WTC11 (cell line): ENCODE measurements around the gene HOXA1. TPM values are rescaled to one million over a fixed set of nuclear protein-coding genes. Genes with fewer than 3 reads are reported as not detected.

Experiments
- ATAC-seq: fragments of 200-7000 bp; cut with Tn5 transposase; 2 replicates; pipeline ENCODE4 v1.10.0; 2021; ENCODE audit warnings: mild to moderate bottlenecking, moderate library complexity
- CTCF ChIA-PET: fragments of 300-600 bp; sonication (Branson Sonifier 250); formaldehyde crosslinking; loops from one replicate; lab custom pipeline; 2021; ENCODE audit warnings: antibody characterized with exemption; lab: Charles Lee
- POLR2A ChIA-PET: fragments of 350-600 bp; sonication (Branson Sonifier 250); formaldehyde crosslinking; loops from one replicate; lab custom pipeline; 2021; ENCODE audit warnings: antibody characterized with exemption; lab: Charles Lee
- DNase-seq: peaks from one replicate; pipeline ENCODE4 v3.0.0; 2021; ENCODE audit warnings: low spot score
- H3K27ac Mint-ChIP-seq: 2 replicates; pipeline ENCODE4 v1.8.0; 2021; ENCODE audit warnings: mixed read lengths
- H3K27me3 Mint-ChIP-seq: 2 replicates; pipeline ENCODE4 v1.8.0; 2021; ENCODE audit warnings: low read depth, mild to moderate bottlenecking, moderate library complexity, mixed read lengths
- H3K36me3 Mint-ChIP-seq: 2 replicates; pipeline ENCODE4 v1.8.0; 2021; ENCODE audit warnings: mixed read lengths
- H3K4me1 Mint-ChIP-seq: 2 replicates; pipeline ENCODE4 v1.8.0; 2022; ENCODE audit warnings: mixed read lengths
- H3K4me3 Mint-ChIP-seq: 2 replicates; pipeline ENCODE4 v1.8.0; 2021; ENCODE audit warnings: mild to moderate bottlenecking, moderate library complexity, mixed read lengths
- H3K9me3 Mint-ChIP-seq: 2 replicates; pipeline ENCODE4 v1.8.0; 2021; ENCODE audit warnings: mixed read lengths
- CREM ChIP-seq: sonication (generic); formaldehyde crosslinking; IDR thresholded peaks from 2 replicates; pipeline ENCODE4 v1.8.1; 2022; ENCODE audit warnings: mild to moderate bottlenecking, missing genetic modification reagents, moderate library complexity
- ETV6 ChIP-seq: sonication (generic); formaldehyde crosslinking; IDR thresholded peaks from 2 replicates; pipeline ENCODE4 v1.8.1; 2022; ENCODE audit warnings: mild to moderate bottlenecking, missing genetic modification reagents
- FOXP1 ChIP-seq: sonication (generic); formaldehyde crosslinking; IDR thresholded peaks from 2 replicates; pipeline ENCODE4 v1.8.0; 2022; ENCODE audit warnings: missing genetic modification reagents, mild to moderate bottlenecking, moderate library complexity, borderline replicate concordance
- GABPB1 ChIP-seq: sonication (generic); formaldehyde crosslinking; IDR thresholded peaks from 2 replicates; pipeline ENCODE4 v1.8.1; 2023; ENCODE audit warnings: mild to moderate bottlenecking, missing genetic modification reagents
- HMGA2 ChIP-seq: fragments of 250-450 bp; sonication (Bioruptor Pico); IDR thresholded peaks from 2 replicates; pipeline ENCODE4 v1.4.0; 2021; ENCODE audit warnings: mild to moderate bottlenecking, moderate library complexity
- JAZF1 ChIP-seq: fragments of 250-450 bp; sonication (Bioruptor Pico); IDR thresholded peaks from 2 replicates; pipeline ENCODE4 v1.9.0; 2021; ENCODE audit warnings: moderate library complexity, mild to moderate bottlenecking, inconsistent platforms
- NFATC4 ChIP-seq: fragments of 250-450 bp; sonication (Bioruptor Pico); IDR thresholded peaks from 2 replicates; pipeline ENCODE4 v1.9.0; 2021; ENCODE audit warnings: mild to moderate bottlenecking
- NFE2L1 ChIP-seq: sonication (generic); formaldehyde crosslinking; IDR thresholded peaks from 2 replicates; pipeline ENCODE4 v1.8.1; 2023; ENCODE audit warnings: missing genetic modification reagents
- RORB ChIP-seq: fragments of 250-450 bp; sonication (Bioruptor Pico); IDR thresholded peaks from 2 replicates; pipeline ENCODE4 v1.9.0; 2021; ENCODE audit warnings: mild to moderate bottlenecking
- SMAD3 ChIP-seq: sonication (generic); formaldehyde crosslinking; IDR thresholded peaks from 2 replicates; pipeline ENCODE4 v1.8.0; 2022; ENCODE audit warnings: missing genetic modification reagents, mild to moderate bottlenecking, borderline replicate concordance
- SOX15 ChIP-seq: fragments of 250-450 bp; sonication (Bioruptor Pico); IDR thresholded peaks from 2 replicates; pipeline ENCODE4 v1.9.0; 2021; ENCODE audit warnings: mild to moderate bottlenecking
- SP1 ChIP-seq: sonication (generic); formaldehyde crosslinking; conservative IDR thresholded peaks from 2 replicates; pipeline ENCODE4 v1.8.1; 2022; ENCODE audit warnings: missing genetic modification reagents
- TCF7 ChIP-seq: sonication (generic); formaldehyde crosslinking; IDR thresholded peaks from 2 replicates; pipeline ENCODE4 v1.8.0; 2022; ENCODE audit warnings: mild to moderate bottlenecking, low read depth, missing genetic modification reagents, moderate library complexity
- TEAD1 ChIP-seq: sonication (generic); formaldehyde crosslinking; IDR thresholded peaks from 2 replicates; pipeline ENCODE4 v1.8.0; 2022; ENCODE audit warnings: mild to moderate bottlenecking, missing genetic modification reagents
- ZNF263 ChIP-seq: sonication (generic); formaldehyde crosslinking; IDR thresholded peaks from 2 replicates; pipeline ENCODE4 v1.8.1; 2022; ENCODE audit warnings: low read depth, mild to moderate bottlenecking, moderate library complexity, missing genetic modification reagents
- total RNA-seq: library from RNA; stranded (reverse); gene quantifications from 3 replicates; pipeline ENCODE4 v1.2.3, GENCODE V29; 2021
- TF ChIP-seq, protein P1 (sequence below): fragments of 250-450 bp; sonication (Bioruptor Pico); IDR thresholded peaks from 2 replicates; pipeline ENCODE4 v1.9.0; 2021; ENCODE audit warnings: mild to moderate bottlenecking
- TF ChIP-seq, protein P2 (sequence below): sonication (generic); formaldehyde crosslinking; IDR thresholded peaks from 2 replicates; pipeline ENCODE4 v1.8.0; 2022; ENCODE audit warnings: mild to moderate bottlenecking, missing genetic modification reagents
- TF ChIP-seq, protein P3 (sequence below): fragments of 250-450 bp; sonication (Bioruptor Pico); IDR thresholded peaks from 2 replicates; pipeline ENCODE4 v1.8.0; 2021; ENCODE audit warnings: mild to moderate bottlenecking
- TF ChIP-seq, protein P4 (sequence below): fragments of 250-450 bp; sonication (Bioruptor Pico); IDR thresholded peaks from 2 replicates; pipeline ENCODE4 v2.1.2; 2022; ENCODE audit warnings: mild to moderate bottlenecking, moderate library complexity

HOXA1 gene
- total RNA-seq, 1 experiment from 2014 or later = not detected

DNA sequence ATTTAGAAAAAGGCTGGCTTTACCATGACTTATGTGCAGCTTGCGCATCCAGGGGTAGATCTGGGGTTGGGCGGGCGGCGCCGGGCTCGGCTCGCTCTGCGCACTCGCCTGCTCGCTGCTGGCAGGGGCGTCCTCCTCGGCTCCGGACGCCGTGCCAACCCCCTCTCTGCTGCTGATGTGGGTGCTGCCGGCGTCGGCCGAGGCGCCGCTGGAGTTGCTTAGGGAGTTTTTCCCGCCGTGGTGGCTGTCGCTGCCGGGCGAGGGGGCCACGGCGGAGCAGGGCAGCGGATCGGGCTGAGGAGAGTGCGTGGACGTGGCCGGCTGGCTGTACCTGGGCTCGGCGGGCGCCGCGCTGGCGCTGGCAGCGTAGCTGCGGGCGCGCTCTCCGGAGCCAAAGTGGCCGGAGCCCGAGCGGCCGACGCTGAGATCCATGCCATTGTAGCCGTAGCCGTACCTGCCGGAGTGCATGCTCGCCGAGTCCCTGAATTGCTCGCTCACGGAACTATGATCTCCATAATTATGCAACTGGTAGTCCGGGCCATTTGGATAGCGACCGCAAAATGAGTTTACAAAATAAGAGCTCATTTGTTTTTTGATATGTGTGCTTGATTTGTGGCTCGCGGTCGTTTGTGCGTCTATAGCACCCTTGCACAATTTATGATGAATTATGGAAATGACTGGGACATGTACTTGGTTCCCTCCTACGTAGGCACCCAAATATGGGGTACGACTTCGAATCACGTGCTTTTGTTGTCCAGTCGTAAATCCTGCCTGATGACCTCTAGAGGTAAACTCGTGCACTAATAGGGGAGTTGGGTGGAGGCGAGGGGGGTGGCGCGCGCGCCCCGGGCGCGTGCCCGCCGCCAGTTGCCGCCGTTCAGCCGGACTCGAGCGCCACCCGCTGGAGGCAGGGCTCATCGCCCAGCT lies 47.5 kb upstream of the HOXA1 start, which contains the start of gene HOXA5 (continued):
- TF ChIP-seq, protein P1, sequence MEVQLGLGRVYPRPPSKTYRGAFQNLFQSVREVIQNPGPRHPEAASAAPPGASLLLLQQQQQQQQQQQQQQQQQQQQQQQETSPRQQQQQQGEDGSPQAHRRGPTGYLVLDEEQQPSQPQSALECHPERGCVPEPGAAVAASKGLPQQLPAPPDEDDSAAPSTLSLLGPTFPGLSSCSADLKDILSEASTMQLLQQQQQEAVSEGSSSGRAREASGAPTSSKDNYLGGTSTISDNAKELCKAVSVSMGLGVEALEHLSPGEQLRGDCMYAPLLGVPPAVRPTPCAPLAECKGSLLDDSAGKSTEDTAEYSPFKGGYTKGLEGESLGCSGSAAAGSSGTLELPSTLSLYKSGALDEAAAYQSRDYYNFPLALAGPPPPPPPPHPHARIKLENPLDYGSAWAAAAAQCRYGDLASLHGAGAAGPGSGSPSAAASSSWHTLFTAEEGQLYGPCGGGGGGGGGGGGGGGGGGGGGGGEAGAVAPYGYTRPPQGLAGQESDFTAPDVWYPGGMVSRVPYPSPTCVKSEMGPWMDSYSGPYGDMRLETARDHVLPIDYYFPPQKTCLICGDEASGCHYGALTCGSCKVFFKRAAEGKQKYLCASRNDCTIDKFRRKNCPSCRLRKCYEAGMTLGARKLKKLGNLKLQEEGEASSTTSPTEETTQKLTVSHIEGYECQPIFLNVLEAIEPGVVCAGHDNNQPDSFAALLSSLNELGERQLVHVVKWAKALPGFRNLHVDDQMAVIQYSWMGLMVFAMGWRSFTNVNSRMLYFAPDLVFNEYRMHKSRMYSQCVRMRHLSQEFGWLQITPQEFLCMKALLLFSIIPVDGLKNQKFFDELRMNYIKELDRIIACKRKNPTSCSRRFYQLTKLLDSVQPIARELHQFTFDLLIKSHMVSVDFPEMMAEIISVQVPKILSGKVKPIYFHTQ (CRISPR knock-in tag) = no peak
- TF ChIP-seq TEAD1 (CRISPR knock-in tag) = 0 out of 2 replicates have a peak, but pooled peaks have one; percentile 18
- TF ChIP-seq, protein P2, sequence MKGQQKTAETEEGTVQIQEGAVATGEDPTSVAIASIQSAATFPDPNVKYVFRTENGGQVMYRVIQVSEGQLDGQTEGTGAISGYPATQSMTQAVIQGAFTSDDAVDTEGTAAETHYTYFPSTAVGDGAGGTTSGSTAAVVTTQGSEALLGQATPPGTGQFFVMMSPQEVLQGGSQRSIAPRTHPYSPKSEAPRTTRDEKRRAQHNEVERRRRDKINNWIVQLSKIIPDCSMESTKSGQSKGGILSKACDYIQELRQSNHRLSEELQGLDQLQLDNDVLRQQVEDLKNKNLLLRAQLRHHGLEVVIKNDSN (CRISPR knock-in tag) = peak; percentile 81
- TF ChIP-seq, protein P3, sequence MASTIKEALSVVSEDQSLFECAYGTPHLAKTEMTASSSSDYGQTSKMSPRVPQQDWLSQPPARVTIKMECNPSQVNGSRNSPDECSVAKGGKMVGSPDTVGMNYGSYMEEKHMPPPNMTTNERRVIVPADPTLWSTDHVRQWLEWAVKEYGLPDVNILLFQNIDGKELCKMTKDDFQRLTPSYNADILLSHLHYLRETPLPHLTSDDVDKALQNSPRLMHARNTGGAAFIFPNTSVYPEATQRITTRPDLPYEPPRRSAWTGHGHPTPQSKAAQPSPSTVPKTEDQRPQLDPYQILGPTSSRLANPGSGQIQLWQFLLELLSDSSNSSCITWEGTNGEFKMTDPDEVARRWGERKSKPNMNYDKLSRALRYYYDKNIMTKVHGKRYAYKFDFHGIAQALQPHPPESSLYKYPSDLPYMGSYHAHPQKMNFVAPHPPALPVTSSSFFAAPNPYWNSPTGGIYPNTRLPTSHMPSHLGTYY = no peak
- TF ChIP-seq ZNF263 (CRISPR knock-in tag) = no peak
- TF ChIP-seq, protein P4, sequence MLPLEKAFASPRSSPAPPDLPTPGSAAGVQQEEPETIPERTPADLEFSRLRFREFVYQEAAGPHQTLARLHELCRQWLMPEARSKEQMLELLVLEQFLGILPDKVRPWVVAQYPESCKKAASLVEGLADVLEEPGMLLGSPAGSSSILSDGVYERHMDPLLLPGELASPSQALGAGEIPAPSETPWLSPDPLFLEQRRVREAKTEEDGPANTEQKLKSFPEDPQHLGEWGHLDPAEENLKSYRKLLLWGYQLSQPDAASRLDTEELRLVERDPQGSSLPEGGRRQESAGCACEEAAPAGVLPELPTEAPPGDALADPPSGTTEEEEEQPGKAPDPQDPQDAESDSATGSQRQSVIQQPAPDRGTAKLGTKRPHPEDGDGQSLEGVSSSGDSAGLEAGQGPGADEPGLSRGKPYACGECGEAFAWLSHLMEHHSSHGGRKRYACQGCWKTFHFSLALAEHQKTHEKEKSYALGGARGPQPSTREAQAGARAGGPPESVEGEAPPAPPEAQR (CRISPR knock-in tag) = no peak
- TF ChIP-seq CREM = no peak
- no peak for TF ChIP-seq SOX15 (CRISPR knock-in tag)

DNA sequence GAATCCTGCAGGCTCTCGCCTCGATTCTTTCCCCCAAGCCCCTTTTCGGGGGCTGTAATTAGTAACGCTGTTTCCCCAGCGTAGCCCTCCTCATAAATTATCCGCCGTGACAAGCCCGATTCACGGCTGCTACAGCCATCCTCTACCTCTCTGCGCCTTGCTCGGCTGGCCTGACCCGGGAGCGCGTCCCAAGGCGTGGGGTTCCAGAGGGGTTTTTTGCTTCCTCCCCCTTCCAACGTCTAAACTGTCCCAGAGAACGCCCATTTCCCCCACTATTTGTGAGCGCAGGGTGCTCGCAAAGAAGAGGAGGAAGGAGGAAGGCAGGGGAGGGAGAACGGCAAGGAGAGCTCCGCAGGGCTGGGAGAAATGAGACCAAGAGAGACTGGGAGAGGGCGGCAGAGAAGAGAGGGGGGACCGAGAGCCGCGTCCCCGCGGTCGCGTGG lies 46.8 kb upstream of the HOXA1 start:
- H3K4me3 Mint-ChIP-seq = peak overlapping the region; percentile 74
- ATAC-seq = no peak
- DNase-seq = no peak
- POLR2A ChIA-PET = interaction anchor here (1.2 kb wide), 1 partner anchor 29 kb away, joined by 3 read pairs; no protein-coding TSS in a partner anchor
- H3K9me3 Mint-ChIP-seq = no peaks in the 10 kb centered on the region
- no peaks in the 10 kb centered on the region for H3K36me3 Mint-ChIP-seq
- CTCF ChIA-PET = interaction anchor here (0.8 to 3.8 kb wide), 19 partner anchors 8 to 767 kb away, joined by 3 to 39 read pairs (median 6); partner anchors contain the start of genes HOXA13, HOXA3, HOXA4 and HOXA7
- TF ChIP-seq GABPB1 (no peak), NFATC4 (no peak), TCF7 (CRISPR knock-in tag) (no peak), CREM (no peak), SP1 (CRISPR knock-in tag) (no peak), FOXP1 (CRISPR knock-in tag) (no peak), HMGA2 (CRISPR knock-in tag) (no peak), NFE2L1 (no peak), ETV6 (CRISPR knock-in tag) (no peak), JAZF1 (CRISPR knock-in tag) (no peak), SMAD3 (CRISPR knock-in tag) (no peak), RORB (CRISPR knock-in tag) (no peak)
- peaks cover 100% of the 10 kb centered on the region for H3K27me3 Mint-ChIP-seq
- H3K27ac Mint-ChIP-seq = no peak overlapping the region
- peaks cover 23% of the 10 kb centered on the region for H3K4me1 Mint-ChIP-seq
